Gastroesophageal sphincter (tissue), 3 donors: Measurements from ENCODE around the gene PCDHA3.
"Not testable (repeated sequence)": the region's sequence is repeated elsewhere in the genome, so short reads cannot be mapped to it uniquely, and the experiment has no call there.

Experiments
- CTCF ChIP-seq, 4 experiments: fragments of 200-600 bp in 2 of 4; fragments of 450-650 bp in 2 of 4; sonication (generic) in 1 of 4; IDR thresholded peaks; one replicate each; pipeline ENCODE4 v1.5.1; 2017 to 2019; ENCODE audit warnings: antibody characterized with exemption in 4 of 4, mild to moderate bottlenecking in 2 of 4, moderate library complexity in 2 of 4
- POLR2A ChIP-seq, 2 donors: fragments of 450-650 bp; IDR thresholded peaks; one replicate each; pipeline ENCODE4 v1.6.1; 2017; ENCODE audit warnings: antibody characterized with exemption in 2 of 2, mild to moderate bottlenecking in 2 of 2, moderate library complexity in 1 of 2
- POLR2AphosphoS5 ChIP-seq: sonication (generic); formaldehyde crosslinking; IDR thresholded peaks from one replicate; pipeline ENCODE4 v1.6.1; 2017; ENCODE audit warnings: antibody characterized with exemption

- not testable (repeated sequence) for TF ChIP-seq POLR2A (IDR thresholded peaks at IDR 0.05); CTCF (IDR thresholded peaks at IDR 0.05); POLR2AphosphoS5
These were observed 49.2 kb downstream of the PCDHA3 start for GRCh38 chr5:140849831-140850634.
